Astrocyte (in vitro differentiated cells and primary cell): ENCODE data around the gene SLC12A3. TPM values are rescaled to one million over a fixed set of nuclear protein-coding genes. Genes with fewer than 3 reads are reported as not detected.
A peak's percentile ranks its signal among the peaks of the same experiment; 100 is the strongest.

Experiments
- DNase-seq: peaks from one replicate; pipeline ENCODE4 v3.0.0-alpha.2; 2010; ENCODE audit warnings: low read depth
- FAIRE-seq: peaks from 2 replicates; lab custom pipeline; 2011; peaks lifted over from hg19 to GRCh38; lab: Jason Lieb, UNC
- H2AFZ ChIP-seq: 2 replicates; pipeline ENCODE4 v1.6.0; 2012; ENCODE audit warnings: low read depth, low read length, inconsistent platforms
- H3K27ac ChIP-seq: 2 replicates; pipeline ENCODE4 v1.5.1; 2011; ENCODE audit warnings: low read depth, low read length, inconsistent platforms
- H3K27me3 ChIP-seq: 2 replicates; pipeline ENCODE4 v1.6.0; 2011; ENCODE audit warnings: low read length, inconsistent platforms; ENCODE audit not compliant: insufficient read depth
- H3K36me3 ChIP-seq: 2 replicates; pipeline ENCODE4 v1.5.1; 2011; ENCODE audit warnings: low read length, inconsistent platforms; ENCODE audit not compliant: insufficient read depth
- H3K4me1 ChIP-seq: 2 replicates; pipeline ENCODE4 v1.5.1; 2011; ENCODE audit warnings: low read length, inconsistent platforms; ENCODE audit not compliant: insufficient read depth
- H3K4me2 ChIP-seq: 2 replicates; pipeline ENCODE4 v1.6.0; 2012; ENCODE audit warnings: low read length, inconsistent platforms
- H3K4me3 ChIP-seq: 2 replicates; pipeline ENCODE4 v1.5.1; 2011; ENCODE audit warnings: low read depth, mild to moderate bottlenecking, low read length, inconsistent platforms; ENCODE audit not compliant: insufficient read depth
- H3K79me2 ChIP-seq: 2 replicates; pipeline ENCODE4 v1.6.0; 2012; ENCODE audit warnings: mild to moderate bottlenecking, low read length, inconsistent platforms; ENCODE audit not compliant: insufficient read depth
- H3K9ac ChIP-seq: 2 replicates; pipeline ENCODE4 v1.6.0; 2012; ENCODE audit warnings: mild to moderate bottlenecking, low read length, inconsistent platforms
- H3K9me3 ChIP-seq: 2 replicates; pipeline ENCODE4 v1.5.1; 2012; ENCODE audit warnings: low read depth, mild to moderate bottlenecking, low read length, inconsistent platforms; ENCODE audit not compliant: insufficient read depth
- H4K20me1 ChIP-seq: 2 replicates; pipeline ENCODE4 v1.6.0; 2012; ENCODE audit warnings: low read length, inconsistent platforms; ENCODE audit not compliant: insufficient read depth
- H3K27ac Mint-ChIP-seq: one replicate; pipeline ENCODE4 v1.8.0; 2021; ENCODE audit warnings: mild to moderate bottlenecking, mixed read lengths; ENCODE audit not compliant: unreplicated experiment
- H3K27me3 Mint-ChIP-seq: one replicate; pipeline ENCODE4 v1.8.0; 2021; ENCODE audit warnings: low read depth, mixed read lengths; ENCODE audit not compliant: unreplicated experiment
- H3K36me3 Mint-ChIP-seq: one replicate; pipeline ENCODE4 v1.8.0; 2021; ENCODE audit warnings: low read depth, mixed read lengths; ENCODE audit not compliant: unreplicated experiment
- H3K4me1 Mint-ChIP-seq: one replicate; pipeline ENCODE4 v1.8.0; 2021; ENCODE audit warnings: low read depth, mixed read lengths; ENCODE audit not compliant: unreplicated experiment
- H3K4me3 Mint-ChIP-seq: one replicate; pipeline ENCODE4 v1.8.0; 2021; ENCODE audit warnings: mild to moderate bottlenecking, moderate library complexity, mixed read lengths; ENCODE audit not compliant: unreplicated experiment
- H3K9me3 Mint-ChIP-seq: one replicate; pipeline ENCODE4 v1.8.0; 2021; ENCODE audit warnings: mild to moderate bottlenecking, mixed read lengths; ENCODE audit not compliant: unreplicated experiment
- CTCF ChIP-seq: IDR thresholded peaks from 2 replicates; pipeline ENCODE4 v1.5.1; 2011; ENCODE audit warnings: low read depth, mild to moderate bottlenecking, inconsistent platforms, low read length, moderate library complexity; ENCODE audit not compliant: insufficient read depth
- EZH2 ChIP-seq: IDR thresholded peaks from 2 replicates; pipeline ENCODE4 v1.6.1; 2012; ENCODE audit warnings: mild to moderate bottlenecking, low read length, inconsistent platforms; ENCODE audit not compliant: insufficient read depth
- total RNA-seq: library from RNA; stranded (reverse); gene quantifications from 2 replicates; pipeline ENCODE4 v1.2.1, GENCODE V29; 2021

The SLC12A3 gene
- total RNA-seq, 1 donor from 2014 or later = 0.18 TPM

- no peaks in the 10 kb centered on the region for H3K9me3 ChIP-seq
- no peak overlapping the region for H3K9ac ChIP-seq
- no peaks in the 10 kb centered on the region for H3K27me3 Mint-ChIP-seq
- FAIRE-seq (no peak), DNase-seq (no peak)
- H3K27ac Mint-ChIP-seq = peak overlapping the region; percentile 26
- H3K9me3 Mint-ChIP-seq = no peaks in the 10 kb centered on the region
- TF ChIP-seq EZH2 (no peak), CTCF (no peak)
- H3K27me3 ChIP-seq = no peaks in the 10 kb centered on the region
- H3K4me2 ChIP-seq = no peak overlapping the region
- H3K4me3 ChIP-seq = no peak overlapping the region
- peaks cover 47% of the 10 kb centered on the region for H3K36me3 ChIP-seq
- H3K36me3 Mint-ChIP-seq = peaks cover 19% of the 10 kb centered on the region
- no peak overlapping the region for H2AFZ ChIP-seq
- H3K4me1 ChIP-seq = peaks cover 9% of the 10 kb centered on the region
- no peak overlapping the region for H3K27ac ChIP-seq
- H3K4me1 Mint-ChIP-seq = peaks cover 26% of the 10 kb centered on the region
- H3K79me2 ChIP-seq = peaks cover 4% of the 10 kb centered on the region
- peaks cover 69% of the 10 kb centered on the region for H4K20me1 ChIP-seq
- no peak overlapping the region for H3K4me3 Mint-ChIP-seq
Measured at GRCh38 chr16:56945847-56946527, 81.0 kb downstream of the SLC12A3 start.

DNA sequence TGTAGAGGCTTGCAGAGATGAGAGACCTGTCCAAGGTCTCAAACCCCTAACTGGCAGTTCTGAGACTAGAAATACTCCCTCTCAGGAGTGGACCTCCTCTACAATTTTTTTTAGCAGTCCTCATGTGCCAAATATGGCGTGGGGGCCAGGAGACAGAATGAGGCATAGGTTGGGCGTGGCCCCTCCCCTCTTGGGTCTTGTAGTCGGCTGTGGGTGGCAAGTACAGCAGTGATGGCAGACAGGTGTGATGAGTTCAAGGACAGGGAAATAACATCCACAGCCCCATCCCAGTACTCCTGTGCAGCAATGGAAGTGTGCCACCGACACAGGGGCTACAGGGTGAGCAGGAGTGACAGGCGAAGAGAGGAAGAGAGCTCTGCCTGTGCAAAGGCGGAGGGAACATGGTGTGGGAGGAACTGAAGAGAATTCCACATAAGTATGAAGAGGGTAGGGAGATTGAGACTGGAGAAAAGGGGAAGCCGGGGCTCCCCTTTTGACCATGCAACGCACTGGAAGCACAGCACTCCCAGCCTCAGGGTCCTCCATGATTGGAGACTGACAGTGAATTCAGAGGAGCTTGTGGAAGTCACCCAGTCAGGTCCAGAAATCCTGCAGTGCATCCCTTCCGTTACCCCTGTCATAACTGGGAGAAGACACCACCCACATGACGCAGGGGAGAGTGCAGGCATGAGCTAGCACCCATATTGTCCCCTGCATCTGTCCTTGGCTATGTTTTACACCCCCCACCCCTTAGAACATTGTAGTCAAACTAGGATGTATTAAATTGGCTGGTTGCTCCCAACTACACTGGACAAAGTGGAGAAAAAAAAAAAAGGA, 82.0 kb downstream of the SLC12A3 start:
- Histone ChIP-seq H4K20me1 (peaks cover 59% of the 10 kb centered on the region), H3K27me3 (no peaks in the 10 kb centered on the region), H3K36me3 (peaks cover 37% of the 10 kb centered on the region), H3K79me2 (no peaks in the 10 kb centered on the region), H3K27ac (no peak overlapping the region), H3K9ac (no peak overlapping the region), H3K4me1 (peaks cover 9% of the 10 kb centered on the region), H2AFZ (no peak overlapping the region), H3K4me3 (no peak overlapping the region), H3K9me3 (no peaks in the 10 kb centered on the region), H3K4me2 (no peak overlapping the region)
- Mint-ChIP-seq H3K36me3 (peaks cover 14% of the 10 kb centered on the region), H3K4me1 (peaks cover 22% of the 10 kb centered on the region), H3K4me3 (no peak overlapping the region), H3K27me3 (no peaks in the 10 kb centered on the region), H3K9me3 (no peaks in the 10 kb centered on the region), H3K27ac (peak overlapping the region; percentile 58)
- no peak for FAIRE-seq
- DNase-seq = no peak
- TF ChIP-seq EZH2 (no peak), CTCF (no peak)

GRCh38 chr16:56947604-56947995, 82.6 kb downstream of the SLC12A3 start:
- H3K4me1 Mint-ChIP-seq = peaks cover 20% of the 10 kb centered on the region
- Histone ChIP-seq H3K4me2 (no peak overlapping the region), H3K36me3 (peaks cover 31% of the 10 kb centered on the region), H3K9me3 (no peaks in the 10 kb centered on the region), H3K4me1 (peaks cover 9% of the 10 kb centered on the region), H3K27me3 (no peaks in the 10 kb centered on the region), H3K27ac (no peak overlapping the region), H4K20me1 (peaks cover 53% of the 10 kb centered on the region), H3K79me2 (no peaks in the 10 kb centered on the region), H2AFZ (no peak overlapping the region), H3K9ac (no peak overlapping the region), H3K4me3 (no peak overlapping the region)
- no peaks in the 10 kb centered on the region for H3K9me3 Mint-ChIP-seq
- TF ChIP-seq CTCF (no peak), EZH2 (no peak)
- no peak overlapping the region for H3K4me3 Mint-ChIP-seq
- no peak overlapping the region for H3K27ac Mint-ChIP-seq
- DNase-seq = no peak
- FAIRE-seq = no peak
- H3K36me3 Mint-ChIP-seq = peaks cover 11% of the 10 kb centered on the region
- H3K27me3 Mint-ChIP-seq = no peaks in the 10 kb centered on the region
